PC-9 (cell line): ENCODE data around the gene SULT1E1. TPM values are rescaled to one million over a fixed set of nuclear protein-coding genes. Genes with fewer than 3 reads are reported as not detected.

Experiments used
- BruUV-seq: library from RNA; stranded (reverse); fragments of 400-500 nt; replicated peaks from 2 replicates; lab custom pipeline; 2021; lab: Mats Ljungman, UMichigan
- CTCF ChIA-PET: fragments of 300-600 bp; sonication (Branson Sonifier 250); formaldehyde crosslinking; loops from one replicate; lab custom pipeline; 2022; ENCODE audit warnings: antibody characterized with exemption; lab: Charles Lee
- POLR2A ChIA-PET: fragments of 300-600 bp; sonication (Branson Sonifier 250); formaldehyde crosslinking; loops from one replicate; lab custom pipeline; 2022; ENCODE audit warnings: antibody characterized with exemption; ENCODE audit not compliant: unreplicated experiment; lab: Charles Lee
- DNase-seq, 2 experiments: peaks; one replicate each; pipeline versions ENCODE4 v3.0.0 to v3.0.0-alpha.2; 2015 to 2022; ENCODE audit warnings: mixed read lengths in 1 of 2
- H2AFZ ChIP-seq: fragments of 200-600 bp; sonication (generic); 2 replicates; pipeline ENCODE4 v1.8.1; 2017; ENCODE audit warnings: antibody characterized with exemption
- H3F3A ChIP-seq: fragments of 200-600 bp; sonication (generic); 2 replicates; pipeline ENCODE4 v1.8.1; 2017; ENCODE audit warnings: antibody characterized with exemption, mild to moderate bottlenecking, low read depth; ENCODE audit not compliant: insufficient read depth
- H3K27ac ChIP-seq: fragments of 200-600 bp; sonication (generic); 2 replicates; pipeline ENCODE4 v1.6.1; 2016; ENCODE audit warnings: mixed run types
- H3K27me3 ChIP-seq: fragments of 200-600 bp; sonication (generic); 2 replicates; pipeline ENCODE4 v1.6.1; 2016; ENCODE audit warnings: low read depth, mixed run types; ENCODE audit not compliant: insufficient read depth
- H3K36me3 ChIP-seq: fragments of 200-600 bp; sonication (generic); 2 replicates; pipeline ENCODE4 v1.6.1; 2016; ENCODE audit warnings: low read depth, mixed run types
- H3K4me1 ChIP-seq: fragments of 200-600 bp; sonication (generic); replicated peaks from 2 replicates; pipeline ENCODE4 v1.6.1; 2016; ENCODE audit warnings: mixed run types; ENCODE audit not compliant: insufficient read depth
- H3K4me2 ChIP-seq: fragments of 200-600 bp; sonication (generic); 2 replicates; pipeline ENCODE4 v1.6.1; 2017; ENCODE audit warnings: mixed run types
- H3K4me3 ChIP-seq: fragments of 200-600 bp; sonication (generic); 2 replicates; pipeline ENCODE4 v1.6.1; 2016; ENCODE audit warnings: mixed run types
- H3K79me2 ChIP-seq: fragments of 200-600 bp; sonication (generic); 2 replicates; pipeline ENCODE4 v1.6.1; 2017; ENCODE audit warnings: low read depth, mixed run types
- H3K9me2 ChIP-seq: fragments of 200-600 bp; sonication (generic); 2 replicates; pipeline ENCODE4 v1.8.1; 2017; ENCODE audit warnings: mild to moderate bottlenecking; ENCODE audit not compliant: insufficient read depth
- H3K9me3 ChIP-seq: fragments of 200-600 bp; sonication (generic); 2 replicates; pipeline ENCODE4 v1.8.1; 2016; ENCODE audit warnings: low read depth; ENCODE audit not compliant: insufficient read depth
- H4K20me1 ChIP-seq: fragments of 200-600 bp; sonication (generic); 2 replicates; pipeline ENCODE4 v1.8.1; 2017; ENCODE audit not compliant: insufficient read depth
- EZH2 ChIP-seq: fragments of 200-600 bp; sonication (generic); IDR thresholded peaks from 2 replicates; pipeline ENCODE4 v1.8.0; 2017; ENCODE audit warnings: antibody characterized with exemption, low read depth
- intact Hi-C: fragments of 100-400 bp; cut with micrococcal nuclease; formaldehyde crosslinking; loops from one replicate; pipeline ENCODE4 v1.10.0; 2022; ENCODE audit not compliant: unreplicated experiment
- total RNA-seq: library from RNA; stranded (reverse); gene quantifications from 2 replicates; pipeline ENCODE4 v1.2.3, GENCODE V29; 2021
- TF ChIP-seq, protein P1 (sequence below): fragments of 200-600 bp; sonication (generic); conservative IDR thresholded peaks from 2 replicates; pipeline ENCODE4 v1.6.1; 2017; ENCODE audit warnings: mixed run types, antibody characterized with exemption, mild to moderate bottlenecking, moderate library complexity

Gene SULT1E1
- total RNA-seq, 1 experiment from 2014 or later = not detected

DNA sequence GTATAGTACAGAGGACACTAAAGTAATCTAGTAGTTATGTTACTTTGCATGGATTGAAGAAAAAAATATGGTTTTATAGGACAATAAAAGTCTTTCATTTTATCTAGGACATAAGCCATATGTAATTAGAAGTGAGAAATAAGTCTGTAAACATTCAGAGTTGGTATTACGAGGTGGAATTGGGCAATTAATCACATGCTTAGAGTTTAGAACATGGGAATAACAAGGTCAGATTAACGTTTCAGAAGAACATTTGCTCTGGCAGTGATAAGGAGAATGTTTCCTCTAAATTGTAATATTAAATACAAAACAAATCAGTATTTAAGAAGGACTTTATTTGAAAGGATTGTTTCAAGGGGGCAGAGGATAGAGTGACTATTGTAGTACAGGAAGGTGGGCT, 15.6 kb upstream of the SULT1E1 start:
- Histone ChIP-seq H2AFZ (no peak overlapping the region), H3K4me3 (no peak overlapping the region), H3K36me3 (no peaks in the 10 kb centered on the region), H3F3A (no peaks in the 10 kb centered on the region), H3K79me2 (no peaks in the 10 kb centered on the region), H3K9me3 (no peaks in the 10 kb centered on the region), H3K9me2 (no peaks in the 10 kb centered on the region), H3K27me3 (no peaks in the 10 kb centered on the region), H3K4me1 (no peaks in the 10 kb centered on the region), H4K20me1 (no peaks in the 10 kb centered on the region), H3K27ac (no peak overlapping the region), H3K4me2 (no peak overlapping the region)
- TF ChIP-seq, protein P1, sequence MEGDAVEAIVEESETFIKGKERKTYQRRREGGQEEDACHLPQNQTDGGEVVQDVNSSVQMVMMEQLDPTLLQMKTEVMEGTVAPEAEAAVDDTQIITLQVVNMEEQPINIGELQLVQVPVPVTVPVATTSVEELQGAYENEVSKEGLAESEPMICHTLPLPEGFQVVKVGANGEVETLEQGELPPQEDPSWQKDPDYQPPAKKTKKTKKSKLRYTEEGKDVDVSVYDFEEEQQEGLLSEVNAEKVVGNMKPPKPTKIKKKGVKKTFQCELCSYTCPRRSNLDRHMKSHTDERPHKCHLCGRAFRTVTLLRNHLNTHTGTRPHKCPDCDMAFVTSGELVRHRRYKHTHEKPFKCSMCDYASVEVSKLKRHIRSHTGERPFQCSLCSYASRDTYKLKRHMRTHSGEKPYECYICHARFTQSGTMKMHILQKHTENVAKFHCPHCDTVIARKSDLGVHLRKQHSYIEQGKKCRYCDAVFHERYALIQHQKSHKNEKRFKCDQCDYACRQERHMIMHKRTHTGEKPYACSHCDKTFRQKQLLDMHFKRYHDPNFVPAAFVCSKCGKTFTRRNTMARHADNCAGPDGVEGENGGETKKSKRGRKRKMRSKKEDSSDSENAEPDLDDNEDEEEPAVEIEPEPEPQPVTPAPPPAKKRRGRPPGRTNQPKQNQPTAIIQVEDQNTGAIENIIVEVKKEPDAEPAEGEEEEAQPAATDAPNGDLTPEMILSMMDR = no peak
- no peak for TF ChIP-seq EZH2
- no peak for DNase-seq
- no TSS peak for BruUV-seq
- ChIA-PET POLR2A (no interaction called here), CTCF (no interaction called here)
- intact Hi-C loops = no loop called here

DNA sequence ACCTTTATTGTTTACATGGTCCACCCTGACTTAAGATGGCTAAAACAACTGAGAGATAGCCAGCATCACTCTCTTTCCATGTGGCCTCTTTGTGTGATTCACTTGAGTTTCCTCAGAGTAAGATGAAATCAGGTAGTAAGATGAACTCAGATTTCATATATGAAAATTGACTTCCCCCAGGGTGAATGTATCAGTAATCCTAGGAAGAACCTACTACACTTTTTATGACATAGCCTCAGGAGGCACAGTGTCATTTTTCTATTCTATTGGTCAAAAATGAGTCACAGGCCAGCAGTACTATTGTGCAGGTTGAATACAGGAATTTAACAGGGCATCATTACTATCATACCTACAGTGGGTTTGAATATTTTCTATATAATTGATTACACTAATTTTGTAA, 14.6 kb upstream of the SULT1E1 start:
- BruUV-seq = no TSS peak
- intact Hi-C loops = no loop called here

DNA sequence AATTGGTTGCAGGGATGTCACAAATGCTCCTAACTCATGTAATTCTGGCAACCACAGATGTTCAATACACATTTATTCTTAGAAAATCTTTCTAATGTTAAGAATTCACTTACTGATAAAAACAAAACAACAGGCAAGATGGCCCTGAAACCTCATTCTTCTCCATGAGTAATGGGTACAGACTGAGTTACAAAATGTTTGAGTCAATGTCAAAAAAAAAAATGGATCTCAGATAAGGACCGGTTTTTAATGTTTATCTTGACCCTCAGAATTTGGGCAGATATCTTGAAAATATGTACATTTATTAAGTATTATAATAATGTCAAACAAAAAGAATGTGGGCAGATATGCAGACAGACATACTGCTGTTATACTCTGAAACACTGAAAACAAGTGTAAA, 1.8 kb upstream of the SULT1E1 start:
- Histone ChIP-seq H4K20me1 (no peaks in the 10 kb centered on the region), H3K4me2 (no peak overlapping the region), H2AFZ (no peak overlapping the region), H3F3A (no peaks in the 10 kb centered on the region), H3K9me2 (no peaks in the 10 kb centered on the region), H3K27ac (no peak overlapping the region), H3K36me3 (no peaks in the 10 kb centered on the region), H3K4me1 (no peaks in the 10 kb centered on the region), H3K79me2 (no peaks in the 10 kb centered on the region), H3K9me3 (no peaks in the 10 kb centered on the region), H3K27me3 (no peaks in the 10 kb centered on the region), H3K4me3 (no peak overlapping the region)
- no peak for DNase-seq
- no TSS peak for BruUV-seq
- TF ChIP-seq EZH2 = no peak
- TF ChIP-seq, protein P1 = no peak
- intact Hi-C loops = no loop called here
- ChIA-PET POLR2A (no interaction called here), CTCF (no interaction called here)

More for the DNA sequence above, 14.6 kb upstream of the SULT1E1 start:
- H3K9me3 ChIP-seq = no peaks in the 10 kb centered on the region
- ChIA-PET CTCF (no interaction called here), POLR2A (no interaction called here)
- no peak for DNase-seq
- H3K4me2 ChIP-seq = no peak overlapping the region
- H3F3A ChIP-seq = no peaks in the 10 kb centered on the region
- H3K9me2 ChIP-seq = no peaks in the 10 kb centered on the region
- no peaks in the 10 kb centered on the region for H3K27me3 ChIP-seq
- no peak for TF ChIP-seq EZH2
- TF ChIP-seq, protein P1 = no peak
- H3K4me1 ChIP-seq = no peaks in the 10 kb centered on the region
- no peaks in the 10 kb centered on the region for H3K36me3 ChIP-seq
- H2AFZ ChIP-seq = no peak overlapping the region
- no peak overlapping the region for H3K27ac ChIP-seq
- no peak overlapping the region for H3K4me3 ChIP-seq
- no peaks in the 10 kb centered on the region for H3K79me2 ChIP-seq
- H4K20me1 ChIP-seq = no peaks in the 10 kb centered on the region
